ENCODE data around the gene NEDD9.
A peak's percentile ranks its signal among the peaks of the same experiment; 100 is the strongest.

Gene NEDD9

DNA sequence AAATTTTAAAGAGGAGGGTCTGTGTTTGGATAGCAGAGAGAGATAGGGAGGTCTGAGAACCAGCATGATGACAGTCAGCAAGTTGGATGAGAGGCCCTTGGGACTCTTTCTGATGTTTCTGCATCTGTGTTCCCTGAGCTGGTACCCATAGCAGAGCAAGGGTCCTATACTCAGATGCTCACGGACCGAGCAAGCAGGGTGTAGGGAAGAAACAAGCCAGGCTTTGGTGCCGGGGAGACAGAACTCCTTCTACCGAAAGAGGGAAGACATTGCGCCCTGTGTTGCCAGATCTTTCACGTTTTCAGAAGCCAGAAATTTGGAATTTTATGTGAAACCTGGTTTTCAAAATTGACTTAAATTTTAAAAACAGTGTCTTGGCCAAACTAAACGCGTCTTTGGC lies 34.6 kb downstream of the NEDD9 start:
- H3K4me3 ChIP-seq (ENCODE audit: low read depth, low read length): no peak overlapping the region
- no peaks in the 10 kb centered on the region for H3K27me3 ChIP-seq (ENCODE audit: insufficient read depth, low read depth, severe bottlenecking)
- H3K9me3 ChIP-seq (ENCODE audit: severe bottlenecking): peaks cover 8% of the 10 kb centered on the region
- H3K36me3 ChIP-seq: no peaks in the 10 kb centered on the region
- TF ChIP-seq, protein P1, sequence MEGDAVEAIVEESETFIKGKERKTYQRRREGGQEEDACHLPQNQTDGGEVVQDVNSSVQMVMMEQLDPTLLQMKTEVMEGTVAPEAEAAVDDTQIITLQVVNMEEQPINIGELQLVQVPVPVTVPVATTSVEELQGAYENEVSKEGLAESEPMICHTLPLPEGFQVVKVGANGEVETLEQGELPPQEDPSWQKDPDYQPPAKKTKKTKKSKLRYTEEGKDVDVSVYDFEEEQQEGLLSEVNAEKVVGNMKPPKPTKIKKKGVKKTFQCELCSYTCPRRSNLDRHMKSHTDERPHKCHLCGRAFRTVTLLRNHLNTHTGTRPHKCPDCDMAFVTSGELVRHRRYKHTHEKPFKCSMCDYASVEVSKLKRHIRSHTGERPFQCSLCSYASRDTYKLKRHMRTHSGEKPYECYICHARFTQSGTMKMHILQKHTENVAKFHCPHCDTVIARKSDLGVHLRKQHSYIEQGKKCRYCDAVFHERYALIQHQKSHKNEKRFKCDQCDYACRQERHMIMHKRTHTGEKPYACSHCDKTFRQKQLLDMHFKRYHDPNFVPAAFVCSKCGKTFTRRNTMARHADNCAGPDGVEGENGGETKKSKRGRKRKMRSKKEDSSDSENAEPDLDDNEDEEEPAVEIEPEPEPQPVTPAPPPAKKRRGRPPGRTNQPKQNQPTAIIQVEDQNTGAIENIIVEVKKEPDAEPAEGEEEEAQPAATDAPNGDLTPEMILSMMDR (IDR thresholded peaks at IDR 0.05; ENCODE audit: low read depth, low read length): no peak
- H3K27ac ChIP-seq: no peak overlapping the region
- DNase-seq: no peak

DNA sequence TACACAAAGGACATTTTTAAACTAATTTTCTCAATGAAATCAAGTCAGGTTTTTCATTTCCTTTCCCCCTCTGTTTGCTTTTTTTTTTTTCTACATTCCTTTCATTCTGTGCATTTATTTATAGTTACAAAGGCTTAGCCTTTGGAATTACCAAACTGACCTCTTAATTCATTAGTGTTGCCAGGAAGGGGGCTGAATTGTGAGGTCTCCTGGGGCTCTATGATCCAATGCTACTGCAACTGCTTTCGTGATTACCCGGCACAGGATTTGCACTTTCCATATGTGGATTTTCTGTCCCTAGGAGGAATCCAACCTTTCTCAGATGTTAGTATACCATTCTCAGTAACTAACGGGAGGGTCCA lies 35.3 kb downstream of the NEDD9 start:
- H3K9me3 ChIP-seq (ENCODE audit: severe bottlenecking): peaks cover 8% of the 10 kb centered on the region
- no peaks in the 10 kb centered on the region for H3K27me3 ChIP-seq (ENCODE audit: insufficient read depth, low read depth, severe bottlenecking)
- TF ChIP-seq, protein P1 (IDR thresholded peaks at IDR 0.05; ENCODE audit: low read depth, low read length): no peak
- DNase-seq: no peak
- H3K27ac ChIP-seq: no peak overlapping the region
- no peak overlapping the region for H3K4me3 ChIP-seq (ENCODE audit: low read depth, low read length)
- no peaks in the 10 kb centered on the region for H3K36me3 ChIP-seq

DNA sequence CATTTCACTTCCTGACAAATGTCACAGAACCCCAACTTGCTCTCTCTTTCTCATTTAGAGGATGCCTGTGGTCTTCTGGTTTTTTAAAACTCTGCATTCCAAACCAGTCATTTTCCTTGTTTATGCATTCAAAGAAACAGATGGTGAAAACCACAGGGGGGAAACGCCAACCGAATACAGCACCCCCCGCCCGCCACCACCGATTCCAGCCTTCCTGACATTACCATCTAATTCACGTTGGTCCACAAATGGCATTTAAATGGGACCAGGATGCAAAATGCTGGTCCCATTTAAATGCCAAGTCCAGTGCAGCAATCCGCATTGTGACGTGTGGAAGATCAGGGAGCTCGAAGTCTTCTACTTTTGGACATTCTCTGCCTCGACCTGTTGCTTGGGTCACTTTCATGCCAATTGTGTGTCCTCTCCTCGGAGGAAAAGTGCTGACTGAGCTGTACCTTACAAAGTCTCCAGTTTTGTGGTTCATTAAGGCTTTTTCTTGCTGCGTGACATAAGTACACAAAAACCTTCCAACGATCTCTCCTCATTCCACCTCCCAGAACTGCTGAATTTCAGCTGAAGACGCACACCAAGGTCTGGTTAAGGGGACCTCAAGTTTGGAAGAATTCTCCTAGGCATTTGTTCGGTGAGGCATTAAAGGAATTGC lies 35.8 kb downstream of the NEDD9 start:
- Histone ChIP-seq H3K4me3 (ENCODE audit: low read depth, low read length) (no peak overlapping the region), H3K27ac (no peak overlapping the region), H3K36me3 (no peaks in the 10 kb centered on the region), H3K9me3 (ENCODE audit: severe bottlenecking) (peaks cover 8% of the 10 kb centered on the region), H3K27me3 (ENCODE audit: insufficient read depth, low read depth, severe bottlenecking) (no peaks in the 10 kb centered on the region)
- TF ChIP-seq, protein P1 (IDR thresholded peaks at IDR 0.05; ENCODE audit: low read depth, low read length): no peak
- DNase-seq: no peak

DNA sequence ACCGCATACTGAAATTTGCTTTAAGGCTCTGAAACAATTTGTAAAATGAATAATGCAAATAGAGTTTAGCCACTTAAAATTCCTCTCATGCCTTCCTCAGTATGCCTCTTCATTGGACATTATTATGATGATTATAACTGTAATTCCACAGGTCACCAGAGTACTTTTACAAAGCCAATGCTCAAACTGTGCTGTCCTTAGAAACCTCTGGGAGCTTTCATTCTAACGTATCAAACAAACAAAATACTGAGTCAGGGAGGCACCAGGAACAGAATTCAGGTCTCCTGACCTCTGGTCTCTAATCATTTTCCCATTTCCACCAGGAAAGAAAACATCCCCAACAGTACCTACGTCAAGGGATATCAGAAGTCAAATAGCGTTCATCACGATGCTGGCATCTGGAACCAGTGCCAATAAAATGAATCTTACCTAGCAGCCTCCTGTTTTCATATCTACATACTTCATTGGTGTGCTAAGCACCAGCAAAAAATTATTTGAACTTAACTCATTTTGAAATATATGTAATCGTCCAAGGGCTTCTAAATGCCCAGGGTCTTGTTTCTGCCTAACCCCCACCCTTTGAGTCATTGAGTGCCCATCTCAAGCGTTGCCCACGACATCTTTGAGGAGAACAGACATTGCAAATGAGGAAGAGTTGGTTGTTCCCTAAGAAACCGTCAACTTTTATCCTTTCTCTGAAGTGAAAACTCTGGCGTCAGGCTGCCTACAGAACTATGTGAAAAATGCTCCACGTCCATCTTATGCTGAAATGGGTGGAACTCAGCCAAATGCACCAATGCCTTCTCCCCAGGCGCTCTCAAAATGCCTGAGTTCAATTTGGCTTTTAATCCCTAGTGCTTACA lies 37.9 kb downstream of the NEDD9 start:
- TF ChIP-seq, protein P1 (IDR thresholded peaks at IDR 0.05; ENCODE audit: low read depth, low read length): no peak
- no peak overlapping the region for H3K4me3 ChIP-seq (ENCODE audit: low read depth, low read length)
- H3K9me3 ChIP-seq (ENCODE audit: severe bottlenecking): peaks cover 8% of the 10 kb centered on the region
- H3K27ac ChIP-seq: 0 out of 2 replicates have a peak overlapping the region, but pooled peaks have one; percentile 23
- no peak for DNase-seq
- H3K36me3 ChIP-seq: no peaks in the 10 kb centered on the region
- no peaks in the 10 kb centered on the region for H3K27me3 ChIP-seq (ENCODE audit: insufficient read depth, low read depth, severe bottlenecking)

DNA sequence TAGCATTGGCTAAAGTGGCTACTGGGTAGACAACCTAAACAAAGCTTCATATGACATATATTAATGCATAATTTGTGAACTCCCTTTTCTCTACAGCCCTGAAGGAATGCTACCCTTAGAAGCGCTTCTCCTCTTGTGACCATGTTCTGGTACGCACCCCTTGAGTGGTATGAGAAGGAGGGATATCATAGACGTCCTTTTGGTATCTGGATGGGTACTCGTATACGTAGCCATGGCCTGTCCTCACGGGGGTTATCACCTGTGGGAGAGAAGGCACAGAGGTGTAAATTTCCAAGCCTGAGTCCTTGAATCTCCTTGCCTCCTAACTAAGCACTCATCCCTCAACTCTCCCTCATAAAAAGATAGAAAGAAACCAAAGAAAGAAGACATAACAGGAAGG lies 39.0 kb downstream of the NEDD9 start:
- TF ChIP-seq, protein P1 (IDR thresholded peaks at IDR 0.05; ENCODE audit: low read depth, low read length): no peak
- Histone ChIP-seq H3K27ac (no peak overlapping the region), H3K4me3 (ENCODE audit: low read depth, low read length) (no peak overlapping the region), H3K9me3 (ENCODE audit: severe bottlenecking) (peaks cover 8% of the 10 kb centered on the region), H3K27me3 (ENCODE audit: insufficient read depth, low read depth, severe bottlenecking) (no peaks in the 10 kb centered on the region), H3K36me3 (no peaks in the 10 kb centered on the region)
- DNase-seq: no peak

Measured in WERI-Rb-1 (cell line).